ENCODE results near the gene FN3KRP.

DNA sequence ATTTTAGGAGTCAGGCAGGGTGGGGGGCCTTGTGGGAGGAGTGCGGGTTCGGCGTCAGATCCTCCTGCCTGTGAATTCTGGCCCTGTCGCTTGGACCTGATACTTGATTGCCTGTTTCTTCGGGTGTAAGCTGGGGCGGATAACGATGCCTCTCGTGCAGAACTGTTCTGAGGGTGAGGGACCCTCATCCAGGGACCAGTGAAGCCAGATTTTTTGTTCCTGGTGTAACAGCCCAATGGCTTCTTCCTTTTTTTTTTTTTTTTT is 36.6 kb downstream of the FN3KRP start:
- TF ChIP-seq, protein P1, sequence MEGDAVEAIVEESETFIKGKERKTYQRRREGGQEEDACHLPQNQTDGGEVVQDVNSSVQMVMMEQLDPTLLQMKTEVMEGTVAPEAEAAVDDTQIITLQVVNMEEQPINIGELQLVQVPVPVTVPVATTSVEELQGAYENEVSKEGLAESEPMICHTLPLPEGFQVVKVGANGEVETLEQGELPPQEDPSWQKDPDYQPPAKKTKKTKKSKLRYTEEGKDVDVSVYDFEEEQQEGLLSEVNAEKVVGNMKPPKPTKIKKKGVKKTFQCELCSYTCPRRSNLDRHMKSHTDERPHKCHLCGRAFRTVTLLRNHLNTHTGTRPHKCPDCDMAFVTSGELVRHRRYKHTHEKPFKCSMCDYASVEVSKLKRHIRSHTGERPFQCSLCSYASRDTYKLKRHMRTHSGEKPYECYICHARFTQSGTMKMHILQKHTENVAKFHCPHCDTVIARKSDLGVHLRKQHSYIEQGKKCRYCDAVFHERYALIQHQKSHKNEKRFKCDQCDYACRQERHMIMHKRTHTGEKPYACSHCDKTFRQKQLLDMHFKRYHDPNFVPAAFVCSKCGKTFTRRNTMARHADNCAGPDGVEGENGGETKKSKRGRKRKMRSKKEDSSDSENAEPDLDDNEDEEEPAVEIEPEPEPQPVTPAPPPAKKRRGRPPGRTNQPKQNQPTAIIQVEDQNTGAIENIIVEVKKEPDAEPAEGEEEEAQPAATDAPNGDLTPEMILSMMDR (IDR thresholded peaks at IDR 0.05): no peak
- TF ChIP-seq POLR2AphosphoS5 (IDR thresholded peaks at IDR 0.05): no peak
- no peak for TF ChIP-seq POLR2A (IDR thresholded peaks at IDR 0.05)

All from stomach (tissue), 4 donors.